A549 (cell line): ENCODE measurements around the gene MB21D2.

ENCODE experiments used
- CTCF ChIP-seq: fragments of >200 bp; sonication (Bioruptor Twin); formaldehyde crosslinking; IDR thresholded peaks from 3 replicates; pipeline ENCODE4 v1.5.1; 2016
- EP300 ChIP-seq, 2 experiments: fragments of >200 bp; sonication (Bioruptor Twin); formaldehyde crosslinking; IDR thresholded peaks; 2 replicates in 1 of 2; 3 replicates in 1 of 2; pipeline ENCODE4 v1.6.1; 2016 to 2017
- MAZ ChIP-seq: fragments of 150-350 bp; IDR thresholded peaks from 2 replicates; pipeline ENCODE4 v1.6.1; 2014; ENCODE audit warnings: antibody characterized with exemption, low read depth, low read length, borderline replicate concordance

GRCh38 chr3:192866804-192867203 is 50.9 kb downstream of the MB21D2 start:
- TF ChIP-seq EP300 (IDR thresholded peaks at IDR 0.05) (no peak), CTCF (no peak), MAZ (no peak)
